NCI-H69 (cell line): ENCODE data around the gene VEZT.
A peak's percentile ranks its signal among the peaks of the same experiment; 100 is the strongest.
"Not testable (repeated sequence)": the region's sequence is repeated elsewhere in the genome, so short reads cannot be mapped to it uniquely, and the experiment has no call there.

Experiments
- DNase-seq: peaks from one replicate; lab custom pipeline; 2025; lab: John Stamatoyannopoulos, UW

The VEZT gene

GRCh38 chr12:95257541-95257940 lies 39.9 kb downstream of the VEZT start:
- DNase-seq: no peak

- DNase-seq: no peak
Observed at GRCh38 chr12:95258151-95258550, 40.5 kb downstream of the VEZT start.

GRCh38 chr12:95258803-95259202 lies 41.2 kb downstream of the VEZT start:
- no peak for DNase-seq

DNA sequence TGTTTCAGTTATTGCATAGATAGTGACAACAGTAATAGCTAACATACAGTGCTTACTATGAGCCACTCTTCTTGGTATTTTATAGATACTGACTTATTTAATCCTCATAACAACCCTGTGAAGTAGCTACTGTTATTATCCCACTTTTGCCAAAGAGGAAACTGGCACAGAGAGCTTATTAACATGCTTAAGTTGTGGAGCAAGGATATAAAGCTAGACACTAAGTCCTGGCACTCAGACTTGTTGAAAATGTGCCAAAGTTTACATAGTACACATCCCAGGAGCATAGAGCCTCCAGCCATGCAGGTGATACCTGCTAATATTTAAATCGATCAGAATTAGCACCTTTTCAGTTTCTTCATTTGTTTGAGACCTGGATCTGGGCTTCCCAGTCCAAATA lies 41.8 kb downstream of the VEZT start:
- DNase-seq: peak; percentile 26

DNA sequence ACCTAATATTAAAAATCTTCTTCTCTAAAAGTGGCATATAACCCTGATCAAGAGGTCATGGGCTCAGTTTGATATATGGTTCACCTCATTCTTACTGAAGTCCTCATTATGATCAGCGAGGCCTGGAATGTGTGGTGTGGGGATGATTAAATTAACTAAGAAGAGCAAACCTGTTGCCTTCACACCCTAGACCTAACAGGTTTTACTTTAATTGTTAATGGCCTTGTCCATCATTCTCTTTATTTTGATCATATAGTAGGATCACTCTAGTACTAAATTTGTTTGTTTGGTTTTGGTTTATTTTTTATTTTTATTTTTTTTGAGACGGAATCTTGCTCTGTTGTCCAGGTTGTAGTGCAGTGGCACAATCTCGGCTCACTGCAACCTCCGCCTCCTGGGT lies 43.5 kb downstream of the VEZT start:
- DNase-seq: no peak

DNA sequence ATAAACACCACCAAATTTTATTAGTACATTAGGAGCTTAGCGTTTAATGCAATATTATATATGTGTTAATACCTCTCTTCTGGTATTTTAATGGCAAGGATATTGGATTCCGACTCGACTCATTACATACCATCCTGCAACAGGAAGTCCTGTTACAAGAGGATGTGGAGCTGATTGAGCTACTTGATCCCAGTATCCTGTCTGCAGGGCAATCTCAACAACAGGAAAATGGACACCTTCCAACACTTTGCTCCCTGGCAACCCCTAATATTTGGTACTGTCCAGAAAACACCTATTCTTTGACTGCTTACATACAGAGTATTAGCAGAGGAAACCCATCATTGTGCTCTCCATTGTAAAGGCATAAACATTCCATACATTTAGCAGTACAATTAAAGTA lies 45.2 kb downstream of the VEZT start:
- DNase-seq: no peak

GRCh38 chr12:95265765-95266164 lies 48.2 kb downstream of the VEZT start:
- DNase-seq: no peak

DNA sequence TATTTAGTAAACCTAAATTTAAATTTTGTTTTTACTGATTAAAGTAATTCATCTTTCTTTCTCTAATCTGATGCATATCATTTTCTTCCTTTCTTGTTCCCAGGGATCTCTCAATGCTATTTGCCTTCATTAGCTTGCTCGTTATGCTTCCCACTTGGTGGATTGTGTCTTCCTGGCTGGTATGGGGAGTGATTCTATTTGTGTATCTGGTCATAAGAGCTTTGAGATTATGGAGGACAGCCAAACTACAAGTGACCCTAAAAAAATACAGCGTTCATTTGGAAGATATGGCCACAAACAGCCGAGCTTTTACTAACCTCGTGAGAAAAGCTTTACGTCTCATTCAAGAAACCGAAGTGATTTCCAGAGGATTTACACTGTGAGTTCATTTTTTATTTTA lies 48.6 kb downstream of the VEZT start:
- no peak for DNase-seq

DNA sequence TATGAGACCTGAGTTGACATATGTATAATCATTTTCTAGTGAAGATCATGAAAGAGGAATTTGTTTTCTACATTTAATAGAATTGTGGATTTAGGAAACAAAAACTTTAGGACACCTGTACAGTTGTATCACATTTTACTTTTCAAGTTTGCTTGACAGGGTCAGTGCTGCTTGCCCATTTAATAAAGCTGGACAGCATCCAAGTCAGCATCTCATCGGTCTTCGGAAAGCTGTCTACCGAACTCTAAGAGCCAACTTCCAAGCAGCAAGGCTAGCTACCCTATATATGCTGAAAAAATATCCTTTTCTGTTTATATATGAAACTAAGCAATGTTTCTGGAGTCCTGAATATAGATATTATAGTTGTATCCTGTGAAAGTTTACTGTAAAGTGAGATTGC lies 52.3 kb downstream of the VEZT start:
- DNase-seq: peak; percentile 5

- DNase-seq: no peak
Observed at GRCh38 chr12:95271465-95271864, 53.9 kb downstream of the VEZT start.

GRCh38 chr12:95277139-95277538 lies 59.5 kb downstream of the VEZT start:
- DNase-seq: no peak

GRCh38 chr12:95279856-95280255 lies 62.2 kb downstream of the VEZT start:
- no peak for DNase-seq

DNA sequence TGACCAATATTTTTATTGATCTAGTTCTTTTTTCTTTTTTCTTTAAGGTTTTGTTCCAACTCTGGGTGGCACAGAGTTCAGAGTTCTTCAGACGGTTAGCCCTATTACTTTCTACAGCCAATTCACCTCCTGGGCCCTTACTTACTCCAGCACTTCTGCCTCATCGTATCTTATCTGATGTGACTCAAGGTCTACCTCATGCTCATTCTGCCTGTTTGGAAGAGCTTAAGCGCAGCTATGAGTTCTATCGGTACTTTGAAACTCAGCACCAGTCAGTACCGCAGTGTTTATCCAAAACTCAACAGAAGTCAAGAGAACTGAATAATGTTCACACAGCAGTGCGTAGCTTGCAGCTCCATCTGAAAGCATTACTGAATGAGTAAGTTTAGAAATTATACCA lies 64.7 kb downstream of the VEZT start:
- no peak for DNase-seq

DNA sequence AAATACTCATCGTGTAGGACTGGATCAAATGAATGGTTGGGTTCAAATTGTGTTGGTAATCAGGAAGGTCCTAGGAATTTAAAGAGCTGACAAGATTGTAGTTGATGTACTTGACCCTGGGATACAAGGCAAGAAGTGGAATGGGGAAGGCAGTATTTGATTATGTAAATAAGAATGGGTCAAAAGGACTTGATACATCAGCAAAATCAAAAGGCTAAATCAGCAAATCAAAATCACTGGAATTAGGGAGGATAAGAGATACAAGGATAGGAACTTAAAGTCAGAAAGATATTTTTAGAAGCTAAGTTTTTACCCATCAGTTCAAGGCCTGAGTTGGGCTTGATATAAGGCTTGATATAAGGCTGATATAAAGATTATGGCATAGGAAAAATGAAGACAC lies 65.8 kb downstream of the VEZT start:
- DNase-seq: no peak

DNA sequence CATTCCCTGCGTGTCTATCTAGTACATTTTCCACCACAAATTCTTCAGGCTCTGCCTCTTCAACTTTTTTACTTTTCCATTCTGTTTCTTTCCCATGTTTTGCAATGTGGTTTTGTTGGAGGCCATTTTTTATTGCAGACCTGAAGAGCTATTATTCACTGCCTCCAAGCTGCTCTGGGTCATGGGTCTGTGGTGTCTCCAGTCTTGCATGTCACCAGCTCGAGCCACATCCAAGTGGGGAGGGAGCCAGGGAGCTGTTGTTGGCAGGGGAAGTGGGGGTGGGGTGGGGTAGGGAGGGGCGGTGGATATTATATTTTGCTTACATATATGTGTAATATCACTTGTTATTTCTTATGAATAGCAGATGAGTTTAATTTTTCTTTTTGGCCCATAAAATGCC lies 69.1 kb downstream of the VEZT start:
- DNase-seq: no peak

DNA sequence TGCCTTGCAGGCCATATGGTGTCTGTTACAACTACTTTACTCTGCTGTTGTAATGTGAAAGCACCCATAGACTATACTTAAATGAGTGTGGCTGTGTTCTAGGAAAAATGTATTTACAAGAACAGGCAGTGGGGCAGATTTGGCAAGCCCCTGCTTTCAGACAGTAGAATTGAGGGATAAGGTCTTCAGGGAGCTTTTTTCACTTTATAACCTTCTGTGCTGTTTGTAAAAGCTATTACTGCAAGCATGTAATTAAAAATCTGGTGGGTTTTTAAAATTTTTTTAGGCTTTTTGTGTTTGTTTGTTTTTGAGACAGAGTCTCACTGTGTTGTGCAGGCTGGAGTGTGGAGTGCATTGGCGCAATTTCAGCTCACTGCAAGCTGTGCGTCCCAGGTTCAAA lies 73.9 kb downstream of the VEZT start:
- DNase-seq: peak; percentile 76

DNA sequence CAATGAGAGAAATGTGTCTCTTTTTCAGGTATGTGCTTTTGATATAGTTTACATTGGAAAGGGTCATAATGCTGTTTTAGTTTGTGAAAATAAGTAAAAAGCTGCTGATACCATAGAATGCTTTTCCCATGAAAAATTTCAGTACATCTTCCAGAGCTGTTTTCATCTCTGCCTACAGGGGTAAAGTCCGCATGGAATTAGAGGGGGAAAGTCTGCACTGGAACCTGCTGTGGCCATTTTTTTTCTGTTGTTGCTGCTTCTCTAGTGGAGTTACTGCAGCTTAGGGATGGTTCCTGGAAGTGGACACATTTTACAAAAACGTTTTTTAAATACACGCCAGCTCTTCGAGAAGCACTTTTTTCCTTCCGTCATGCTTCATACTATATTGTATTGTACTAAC lies 81.3 kb downstream of the VEZT start:
- no peak for DNase-seq

GRCh38 chr12:95300286-95300685 lies 82.7 kb downstream of the VEZT start:
- peak; percentile 63 for DNase-seq

GRCh38 chr12:95303476-95303875 lies 85.9 kb downstream of the VEZT start:
- DNase-seq: no peak

- DNase-seq: no peak
Observed at GRCh38 chr12:95304673-95305198, 87.1 kb downstream of the VEZT start.

- DNase-seq: no peak
Observed at GRCh38 chr12:95312656-95313055, 95.0 kb downstream of the VEZT start.

DNA sequence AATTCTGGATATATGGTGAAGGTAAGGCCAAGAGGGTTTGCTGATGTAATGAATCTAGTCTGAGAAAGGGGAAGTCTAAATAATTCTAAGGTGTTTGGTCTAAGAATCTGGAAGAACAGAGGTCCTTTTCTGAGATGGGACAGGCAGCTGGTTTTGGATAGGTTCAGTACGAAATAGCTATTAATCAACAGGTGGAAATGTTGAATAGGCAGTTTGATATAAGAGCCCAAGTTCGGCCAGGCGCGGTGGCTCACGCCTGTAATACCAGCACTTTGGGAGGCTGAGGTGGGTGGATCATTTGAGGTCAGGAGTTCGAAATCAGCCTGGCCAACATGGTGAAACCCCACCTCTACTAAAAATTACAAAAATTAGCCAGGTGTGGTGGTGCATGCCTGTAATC lies 97.1 kb downstream of the VEZT start:
- not testable (repeated sequence) for DNase-seq

- no peak for DNase-seq
Observed at GRCh38 chr12:95316798-95317197, 99.2 kb downstream of the VEZT start.

- peak; percentile 84 for DNase-seq
Observed at GRCh38 chr12:95318071-95318545, 100.5 kb downstream of the VEZT start.
